Lower lobe of right lung (tissue), 2 donors: Measurements from ENCODE around the gene TOX2. TPM values are rescaled to one million over a fixed set of nuclear protein-coding genes. Genes with fewer than 3 reads are reported as not detected.

Experiments used
- ATAC-seq, 2 donors: fragments of 200-7000 bp; cut with Tn5 transposase; one replicate each; pipeline ENCODE4 v1.9.1; 2020 to 2022; ENCODE audit warnings: mild to moderate bottlenecking in 2 of 2, moderate library complexity in 2 of 2
- DNase-seq: peaks from one replicate; pipeline ENCODE4 v3.0.0-alpha.2; 2020
- H3K27ac ChIP-seq: fragments of 200-600 bp; one replicate; pipeline ENCODE4 v1.8.0; 2022
- H3K27me3 ChIP-seq: fragments of 200-600 bp; one replicate; pipeline ENCODE4 v1.8.0; 2022; ENCODE audit warnings: low read depth
- H3K36me3 ChIP-seq: fragments of 200-600 bp; one replicate; pipeline ENCODE4 v1.8.0; 2022; ENCODE audit warnings: mild to moderate bottlenecking
- H3K4me1 ChIP-seq: fragments of 200-600 bp; one replicate; pipeline ENCODE4 v1.8.0; 2022
- H3K4me3 ChIP-seq: fragments of 200-600 bp; one replicate; pipeline ENCODE4 v1.8.0; 2022; ENCODE audit warnings: mild to moderate bottlenecking
- H3K9me3 ChIP-seq: fragments of 200-600 bp; one replicate; pipeline ENCODE4 v1.8.0; 2022
- CTCF ChIP-seq: fragments of 200-600 bp; IDR thresholded peaks from one replicate; pipeline ENCODE4 v1.8.0; 2022; ENCODE audit warnings: antibody characterized with exemption, mild to moderate bottlenecking
- intact Hi-C: fragments of 100-400 bp; cut with DNase I; formaldehyde crosslinking; loops from one replicate; pipeline ENCODE4 v1.11.0; 2022
- total RNA-seq: library from RNA; stranded (reverse); fragmentation: NEBNext Ultra II Directional; extraction: Animal tissue kit (Norgen Biotek cat#: 25700); gene quantifications from one replicate; pipeline ENCODE4 v1.2.1, GENCODE V29; 2021
- donor health status: DM: no; HTN: yes; CAD: no; lungs with severe emphysema.

The TOX2 gene
- total RNA-seq, 1 donor from 2014 or later = 16.3 TPM

DNA sequence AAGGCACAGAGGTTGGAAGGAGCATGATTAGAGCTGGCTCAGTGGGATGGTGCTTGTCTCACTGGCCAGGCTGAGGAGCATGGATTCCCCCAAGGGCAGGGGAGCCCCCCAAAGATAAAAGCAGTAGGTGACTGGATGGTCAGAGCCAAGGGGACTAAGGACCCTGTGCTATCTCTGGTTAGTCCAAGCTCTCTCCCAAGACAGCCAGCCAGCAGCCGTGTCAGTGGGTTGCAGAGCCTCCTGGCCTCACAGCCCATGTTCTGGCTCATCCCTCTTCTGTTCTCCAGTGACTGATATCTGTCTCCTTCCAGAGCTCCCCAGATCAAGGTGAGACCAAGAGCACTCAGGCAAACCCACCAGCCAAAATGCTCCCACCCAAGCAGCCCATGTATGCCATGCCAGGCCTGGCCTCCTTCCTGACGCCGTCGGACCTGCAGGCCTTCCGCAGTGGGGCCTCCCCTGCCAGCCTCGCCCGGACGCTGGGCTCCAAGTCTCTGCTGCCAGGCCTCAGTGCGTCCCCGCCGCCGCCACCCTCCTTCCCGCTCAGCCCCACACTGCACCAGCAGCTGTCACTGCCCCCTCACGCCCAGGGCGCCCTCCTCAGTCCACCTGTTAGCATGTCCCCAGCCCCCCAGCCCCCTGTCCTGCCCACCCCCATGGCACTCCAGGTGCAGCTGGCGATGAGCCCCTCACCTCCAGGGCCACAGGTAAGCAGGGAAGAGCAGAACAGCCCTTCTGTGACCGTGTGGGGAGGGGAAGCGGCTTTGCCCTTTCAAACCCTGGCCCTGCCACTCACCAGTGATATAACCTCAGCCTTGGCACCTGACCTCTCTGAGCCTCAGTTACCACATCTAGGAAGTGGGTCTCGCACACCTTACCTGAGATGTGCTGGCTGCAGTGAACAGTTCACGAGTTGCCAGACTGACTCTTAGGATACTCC, 151.0 kb downstream of the TOX2 start:
- Histone ChIP-seq H3K4me1 (peaks cover 6% of the 10 kb centered on the region), H3K27ac (no peak overlapping the region), H3K4me3 (no peak overlapping the region), H3K9me3 (no peaks in the 10 kb centered on the region), H3K27me3 (no peaks in the 10 kb centered on the region), H3K36me3 (no peaks in the 10 kb centered on the region)
- no peak for ATAC-seq
- TF ChIP-seq CTCF = no peak
- DNase-seq = no peak
- intact Hi-C loops = no loop called here

DNA sequence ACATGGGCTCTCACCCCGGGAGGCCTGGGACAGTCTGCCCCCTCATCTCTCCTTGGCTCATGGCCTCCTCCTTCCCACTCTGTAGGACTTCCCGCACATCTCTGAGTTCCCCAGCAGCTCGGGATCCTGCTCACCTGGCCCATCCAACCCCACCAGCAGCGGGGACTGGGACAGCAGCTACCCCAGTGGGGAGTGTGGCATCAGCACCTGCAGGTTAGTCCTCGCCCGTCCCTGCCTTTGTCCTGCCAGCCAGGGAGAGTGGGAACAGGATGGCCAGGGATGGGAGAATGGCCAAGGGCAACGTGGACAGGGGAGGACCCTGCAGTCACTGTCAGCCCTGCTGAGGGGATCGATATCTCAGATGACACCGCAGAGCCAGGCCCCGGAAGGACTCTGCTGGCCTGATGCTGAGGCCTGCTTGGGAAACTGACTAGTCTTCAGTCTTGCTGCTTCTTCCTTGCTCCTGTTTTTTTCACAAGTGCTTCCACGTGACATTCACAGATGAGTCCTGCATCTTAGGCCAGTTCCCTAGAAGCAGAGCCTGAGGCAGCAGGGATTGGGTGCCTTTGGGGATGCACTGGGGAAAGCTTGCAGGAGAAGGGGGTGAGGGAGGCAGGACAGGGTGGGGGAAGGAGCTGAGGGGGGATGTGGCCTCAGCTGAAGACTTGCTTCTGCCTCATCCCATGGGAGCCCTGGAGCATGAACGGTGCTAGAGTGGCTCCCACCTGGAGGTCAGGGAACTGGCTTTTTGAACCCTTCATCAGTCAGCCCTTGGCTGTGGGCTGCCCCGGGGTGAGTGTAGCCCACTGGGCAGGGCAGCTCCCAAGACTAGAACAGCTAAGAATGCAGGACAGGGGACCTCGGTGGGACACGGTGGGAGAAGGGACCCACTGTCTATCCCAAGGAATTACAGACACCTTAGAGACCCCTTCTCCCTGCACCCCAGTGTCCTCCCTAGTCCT, 152.3 kb downstream of the TOX2 start:
- Histone ChIP-seq H3K36me3 (no peaks in the 10 kb centered on the region), H3K9me3 (no peaks in the 10 kb centered on the region), H3K27ac (no peak overlapping the region), H3K4me1 (peaks cover 6% of the 10 kb centered on the region), H3K27me3 (no peaks in the 10 kb centered on the region), H3K4me3 (no peak overlapping the region)
- no peak for ATAC-seq
- no peak for DNase-seq
- no peak for TF ChIP-seq CTCF
- intact Hi-C loops = no loop called here

DNA sequence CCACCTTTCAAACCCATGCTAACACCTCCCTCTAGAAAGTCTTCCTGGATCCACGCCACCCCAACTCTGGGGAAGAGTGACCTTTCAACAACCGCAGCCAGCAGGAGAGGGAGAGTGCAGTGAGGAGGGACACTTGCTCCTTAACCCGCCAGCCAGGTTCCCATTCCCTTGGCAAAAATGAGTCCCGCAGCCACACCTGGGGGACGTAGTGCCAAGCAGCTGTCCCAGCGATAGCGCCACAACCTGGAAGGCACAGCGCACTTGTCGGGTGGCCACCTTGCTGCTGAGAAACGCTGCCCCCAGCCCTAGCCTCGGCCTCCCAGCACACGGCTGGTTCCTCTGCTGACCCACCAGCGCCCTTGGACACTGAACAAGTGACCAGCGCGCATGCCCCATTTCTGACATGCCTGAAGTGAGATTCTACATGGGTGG, 153.0 kb downstream of the TOX2 start:
- no peak overlapping the region for H3K4me3 ChIP-seq

DNA sequence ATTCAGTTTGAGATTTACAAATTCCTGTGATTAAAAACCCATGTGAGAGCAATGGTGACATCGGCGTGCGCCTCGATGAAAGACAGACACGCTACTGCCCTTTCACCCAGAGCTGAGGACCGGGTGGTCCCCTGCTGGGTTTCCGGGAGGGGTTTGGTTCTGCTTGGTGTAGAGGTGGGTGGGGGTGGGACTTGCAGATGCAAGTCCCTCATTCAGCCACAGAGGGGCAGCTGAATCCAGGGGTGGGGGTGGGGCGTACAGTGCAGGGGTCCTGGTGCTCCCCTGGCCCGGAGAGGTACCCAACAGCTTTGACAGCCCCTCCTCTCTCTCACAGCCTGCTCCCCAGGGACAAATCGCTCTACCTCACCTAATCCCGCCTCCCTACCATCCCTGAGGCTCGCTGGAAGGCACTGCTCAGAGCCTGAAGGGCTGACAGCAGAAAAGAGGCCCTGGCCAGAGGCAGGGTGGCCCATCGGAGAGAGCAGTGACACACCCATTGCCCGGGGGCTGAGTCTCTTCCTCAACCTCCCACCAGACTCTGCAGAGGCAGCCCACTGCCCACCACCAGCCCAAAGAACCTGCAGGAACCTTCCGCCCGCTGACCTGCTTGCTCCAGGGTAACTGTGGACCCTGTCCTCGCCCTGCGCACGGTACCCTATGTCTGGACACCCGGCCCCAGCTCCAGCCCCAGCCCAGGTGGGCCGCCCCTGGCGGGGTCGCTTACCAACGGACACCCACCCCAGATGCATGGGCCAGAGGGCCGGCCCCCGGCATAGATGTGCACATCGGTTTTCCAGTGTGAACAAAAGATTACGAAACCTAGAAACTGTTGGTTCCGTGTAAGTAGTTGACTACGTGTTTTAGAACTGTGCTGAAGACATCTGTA, 153.9 kb downstream of the TOX2 start:
- intact Hi-C loops = no loop called here
- no peaks in the 10 kb centered on the region for H3K36me3 ChIP-seq
- H3K4me3 ChIP-seq = no peak overlapping the region
- DNase-seq (no peak), ATAC-seq (no peak)
- TF ChIP-seq CTCF = no peak
- H3K27me3 ChIP-seq = no peaks in the 10 kb centered on the region
- H3K4me1 ChIP-seq = peaks cover 6% of the 10 kb centered on the region
- peak overlapping the region; percentile 46 for H3K27ac ChIP-seq
- no peaks in the 10 kb centered on the region for H3K9me3 ChIP-seq

More for the DNA sequence above, 153.0 kb downstream of the TOX2 start:
- intact Hi-C loops = no loop called here
- Histone ChIP-seq H3K4me1 (peaks cover 6% of the 10 kb centered on the region), H3K27ac (no peak overlapping the region), H3K27me3 (no peaks in the 10 kb centered on the region), H3K9me3 (no peaks in the 10 kb centered on the region), H3K36me3 (no peaks in the 10 kb centered on the region)
- no peak for TF ChIP-seq CTCF
- ATAC-seq (no peak), DNase-seq (no peak)
